ENCODE data around the gene USP15.

The USP15 gene

GRCh38 chr12:62379026-62379722, 119.0 kb downstream of the USP15 start:
- no peak overlapping the region for H3K27ac ChIP-seq
- TF ChIP-seq CTCF (IDR thresholded peaks at IDR 0.05): no peak
- H3K79me2 ChIP-seq: peaks cover 5% of the 10 kb centered on the region
- no peak overlapping the region for H3K9ac ChIP-seq
- peaks cover under 1% of the 10 kb centered on the region for H3K4me1 ChIP-seq
- no peaks in the 10 kb centered on the region for H3K9me3 ChIP-seq (ENCODE audit: control insufficient read depth, low read length)
- H2AFZ ChIP-seq: no peak overlapping the region
- no peaks in the 10 kb centered on the region for H3K27me3 ChIP-seq (ENCODE audit: control insufficient read depth, insufficient read depth, low read length)
- no peaks in the 10 kb centered on the region for H3K36me3 ChIP-seq (ENCODE audit: control insufficient read depth, insufficient read depth, low read length)
- H3K4me3 ChIP-seq (ENCODE audit: low read depth, low read length): no peak overlapping the region
- no peak overlapping the region for H3K4me2 ChIP-seq (ENCODE audit: low read length)

- no peaks in the 10 kb centered on the region for H3K36me3 ChIP-seq (ENCODE audit: control insufficient read depth, insufficient read depth, low read length)
- no peak overlapping the region for H3K27ac ChIP-seq
- H3K4me2 ChIP-seq (ENCODE audit: low read length): no peak overlapping the region
- no peak for TF ChIP-seq CTCF (IDR thresholded peaks at IDR 0.05)
- peaks cover 5% of the 10 kb centered on the region for H3K79me2 ChIP-seq
- H2AFZ ChIP-seq: no peak overlapping the region
- H3K4me1 ChIP-seq: no peaks in the 10 kb centered on the region
- no peaks in the 10 kb centered on the region for H3K27me3 ChIP-seq (ENCODE audit: control insufficient read depth, insufficient read depth, low read length)
- no peaks in the 10 kb centered on the region for H3K9me3 ChIP-seq (ENCODE audit: control insufficient read depth, low read length)
- no peak overlapping the region for H3K4me3 ChIP-seq (ENCODE audit: low read depth, low read length)
- no peak overlapping the region for H3K9ac ChIP-seq
These were observed 119.5 kb downstream of the USP15 start for GRCh38 chr12:62379723-62380045.

GRCh38 chr12:62382526-62382925, 122.3 kb downstream of the USP15 start:
- no peak for TF ChIP-seq CTCF (IDR thresholded peaks at IDR 0.05)
- H2AFZ ChIP-seq: no peak overlapping the region
- H3K36me3 ChIP-seq (ENCODE audit: control insufficient read depth, insufficient read depth, low read length): no peaks in the 10 kb centered on the region
- peaks cover 2% of the 10 kb centered on the region for H3K79me2 ChIP-seq
- no peak overlapping the region for H3K4me2 ChIP-seq (ENCODE audit: low read length)
- no peaks in the 10 kb centered on the region for H3K9me3 ChIP-seq (ENCODE audit: control insufficient read depth, low read length)
- no peak overlapping the region for H3K27ac ChIP-seq
- H3K27me3 ChIP-seq (ENCODE audit: control insufficient read depth, insufficient read depth, low read length): no peaks in the 10 kb centered on the region
- no peak overlapping the region for H3K9ac ChIP-seq
- no peak overlapping the region for H3K4me3 ChIP-seq (ENCODE audit: low read depth, low read length)
- H3K4me1 ChIP-seq: no peaks in the 10 kb centered on the region

- H3K36me3 ChIP-seq (ENCODE audit: control insufficient read depth, insufficient read depth, low read length): no peaks in the 10 kb centered on the region
- no peaks in the 10 kb centered on the region for H3K9me3 ChIP-seq (ENCODE audit: control insufficient read depth, low read length)
- no peaks in the 10 kb centered on the region for H3K79me2 ChIP-seq
- H3K4me3 ChIP-seq (ENCODE audit: low read depth, low read length): no peak overlapping the region
- no peak overlapping the region for H3K9ac ChIP-seq
- TF ChIP-seq CTCF (IDR thresholded peaks at IDR 0.05): no peak
- no peak overlapping the region for H3K4me2 ChIP-seq (ENCODE audit: low read length)
- H2AFZ ChIP-seq: no peak overlapping the region
- no peaks in the 10 kb centered on the region for H3K27me3 ChIP-seq (ENCODE audit: control insufficient read depth, insufficient read depth, low read length)
- no peak overlapping the region for H3K27ac ChIP-seq
- H3K4me1 ChIP-seq: peaks cover 7% of the 10 kb centered on the region
These were observed 136.5 kb downstream of the USP15 start for GRCh38 chr12:62396750-62397149.

GRCh38 chr12:62400135-62400534, 139.9 kb downstream of the USP15 start:
- no peaks in the 10 kb centered on the region for H3K36me3 ChIP-seq (ENCODE audit: control insufficient read depth, insufficient read depth, low read length)
- H3K27ac ChIP-seq: no peak overlapping the region
- no peak overlapping the region for H3K9ac ChIP-seq
- H3K27me3 ChIP-seq (ENCODE audit: control insufficient read depth, insufficient read depth, low read length): no peaks in the 10 kb centered on the region
- no peaks in the 10 kb centered on the region for H3K9me3 ChIP-seq (ENCODE audit: control insufficient read depth, low read length)
- no peak overlapping the region for H2AFZ ChIP-seq
- peaks cover 7% of the 10 kb centered on the region for H3K4me1 ChIP-seq
- no peak overlapping the region for H3K4me3 ChIP-seq (ENCODE audit: low read depth, low read length)
- H3K4me2 ChIP-seq (ENCODE audit: low read length): no peak overlapping the region
- TF ChIP-seq CTCF (IDR thresholded peaks at IDR 0.05): no peak
- H3K79me2 ChIP-seq: no peaks in the 10 kb centered on the region

Data from parathyroid adenoma (tissue), 2 donors.